IMR-90 (cell line): ENCODE results near the gene ADAMTS8. TPM values are rescaled to one million over a fixed set of nuclear protein-coding genes. Genes with fewer than 3 reads are reported as not detected.

Experiments used
- ATAC-seq: fragments of 200-7000 bp; cut with Tn5 transposase; 2 replicates; pipeline ENCODE4 v1.9.1; 2020; ENCODE audit warnings: low read depth, mild to moderate bottlenecking, moderate library complexity
- BruUV-seq: library from RNA; stranded (reverse); fragments of 400-500 nt; replicated peaks from 2 replicates; lab custom pipeline; 2021; lab: Mats Ljungman, UMichigan
- CTCF ChIA-PET: fragments of 300-600 bp; formaldehyde crosslinking; extraction: SDS; loops from one replicate; lab custom pipeline; 2021; ENCODE audit warnings: antibody characterized with exemption; lab: Yijun Ruan, JAX
- POLR2A ChIA-PET: fragments of 300-600 bp; sonication (Branson Sonifier 250); formaldehyde crosslinking; loops from one replicate; lab custom pipeline; 2022; ENCODE audit warnings: antibody characterized with exemption; ENCODE audit not compliant: unreplicated experiment; lab: Charles Lee
- DNase-seq: peaks from one replicate; pipeline ENCODE4 v3.0.0; 2013
- H2AFZ ChIP-seq: replicated peaks from 2 replicates; pipeline ENCODE3; 2013; ENCODE audit warnings: low read length, mild to moderate bottlenecking; ENCODE audit not compliant: poor library complexity
- H2AK5ac ChIP-seq: 2 replicates; pipeline ENCODE4 v1.6.1; 2013; ENCODE audit warnings: low read depth, low read length, inconsistent platforms
- H2AK9ac ChIP-seq: replicated peaks from 2 replicates; pipeline ENCODE3; 2013; ENCODE audit warnings: mild to moderate bottlenecking, low read depth, low read length, moderate library complexity; ENCODE audit not compliant: poor library complexity
- H2BK120ac ChIP-seq: 2 replicates; pipeline ENCODE4 v1.6.1; 2013; ENCODE audit warnings: low read depth, low read length, inconsistent platforms
- H2BK15ac ChIP-seq: 3 replicates; pipeline ENCODE4 v1.6.1; 2013; ENCODE audit warnings: low read depth, low read length, inconsistent platforms
- H2BK20ac ChIP-seq: 2 replicates; pipeline ENCODE4 v1.6.1; 2013; ENCODE audit warnings: low read depth, mild to moderate bottlenecking, inconsistent platforms, low read length, moderate library complexity
- H2BK5ac ChIP-seq: 2 replicates; pipeline ENCODE4 v1.6.1; 2013; ENCODE audit warnings: mild to moderate bottlenecking, low read depth, low read length, inconsistent platforms; ENCODE audit not compliant: poor library complexity, severe bottlenecking
- H3K14ac ChIP-seq: replicated peaks from 2 replicates; pipeline ENCODE4 v1.6.1; 2013; ENCODE audit warnings: low read depth, low read length, inconsistent platforms
- H3K18ac ChIP-seq: 2 replicates; pipeline ENCODE4 v1.6.1; 2013; ENCODE audit warnings: low read depth, low read length, control low read depth
- H3K23ac ChIP-seq: 2 replicates; pipeline ENCODE4 v1.6.1; 2013; ENCODE audit warnings: low read depth, low read length, inconsistent platforms
- H3K27ac ChIP-seq: 2 replicates; pipeline ENCODE4 v1.5.1; 2013; ENCODE audit warnings: mild to moderate bottlenecking, control low read depth, low read length; ENCODE audit not compliant: insufficient read depth
- H3K27me3 ChIP-seq: 2 replicates; pipeline ENCODE4 v1.6.1; 2013; ENCODE audit warnings: low read length; ENCODE audit not compliant: control insufficient read depth, insufficient read depth
- H3K36me3 ChIP-seq: 2 replicates; pipeline ENCODE4 v1.6.1; 2013; ENCODE audit warnings: low read length, mixed read lengths; ENCODE audit not compliant: control insufficient read depth, insufficient read depth
- H3K4ac ChIP-seq: 2 replicates; pipeline ENCODE4 v1.6.1; 2013; ENCODE audit warnings: low read depth, low read length, inconsistent platforms
- H3K4me1 ChIP-seq: 2 replicates; pipeline ENCODE4 v1.6.1; 2013; ENCODE audit warnings: low read length, mixed read lengths; ENCODE audit not compliant: control insufficient read depth, insufficient read depth
- H3K4me2 ChIP-seq: 2 replicates; pipeline ENCODE4 v1.6.1; 2013; ENCODE audit warnings: low read depth, mild to moderate bottlenecking, control low read depth, low read length, moderate library complexity
- H3K4me3 ChIP-seq: 2 replicates; pipeline ENCODE4 v1.5.1; 2013; ENCODE audit warnings: low read depth, mild to moderate bottlenecking, control low read depth, low read length, moderate library complexity; ENCODE audit not compliant: insufficient read depth
- H3K56ac ChIP-seq: 2 replicates; pipeline ENCODE4 v1.6.1; 2013; ENCODE audit warnings: low read length, inconsistent platforms; ENCODE audit not compliant: insufficient read depth; ENCODE audit errors: extremely low read depth
- H3K79me1 ChIP-seq, 2 experiments: 2 replicates each; pipeline ENCODE4 v1.6.1; 2013; ENCODE audit warnings: low read length in 2 of 2, inconsistent platforms in 1 of 2, low read depth in 1 of 2
- H3K9ac ChIP-seq: 2 replicates; pipeline ENCODE4 v1.6.1; 2013; ENCODE audit warnings: low read depth, low read length, control low read depth
- H3K9me1 ChIP-seq: 2 replicates; pipeline ENCODE4 v1.6.1; 2013; ENCODE audit warnings: low read length, inconsistent platforms; ENCODE audit not compliant: insufficient read depth
- H3K9me3 ChIP-seq: 2 replicates; pipeline ENCODE4 v1.6.1; 2013; ENCODE audit warnings: low read length; ENCODE audit not compliant: control insufficient read depth, insufficient read depth
- H4K20me1 ChIP-seq: 2 replicates; pipeline ENCODE4 v1.6.1; 2013; ENCODE audit warnings: low read length, inconsistent platforms; ENCODE audit not compliant: insufficient read depth
- H4K5ac ChIP-seq: 2 replicates; pipeline ENCODE4 v1.6.1; 2013; ENCODE audit warnings: mild to moderate bottlenecking, low read depth, low read length, control low read depth
- H4K8ac ChIP-seq, 2 experiments: 2 replicates each; pipeline ENCODE4 v1.6.1; 2013; ENCODE audit warnings: low read depth in 2 of 2, low read length in 2 of 2, control low read depth in 1 of 2, inconsistent platforms in 1 of 2
- H4K91ac ChIP-seq: 2 replicates; pipeline ENCODE4 v1.6.1; 2013; ENCODE audit warnings: low read depth, low read length, inconsistent platforms; ENCODE audit not compliant: insufficient read depth
- CTCF ChIP-seq: conservative IDR thresholded peaks from 2 replicates; pipeline ENCODE4 v1.5.1; 2012; ENCODE audit warnings: mild to moderate bottlenecking, low read depth, low read length, improper control_type of control experiment
- FOS ChIP-seq: fragments of 150-350 bp; IDR thresholded peaks from 2 replicates; pipeline ENCODE4 v1.6.1; 2016; ENCODE audit warnings: low read depth, low read length
- MAZ ChIP-seq: IDR thresholded peaks from 2 replicates; pipeline ENCODE4 v1.6.1; 2012; ENCODE audit warnings: low read depth, mild to moderate bottlenecking, low read length, improper control_type of control experiment, moderate library complexity, borderline replicate concordance
- MXI1 ChIP-seq: IDR thresholded peaks from 2 replicates; pipeline ENCODE4 v1.6.1; 2012; ENCODE audit warnings: low read depth, mild to moderate bottlenecking, low read length, moderate library complexity, borderline replicate concordance
- RAD21 ChIP-seq: IDR thresholded peaks from 2 replicates; pipeline ENCODE4 v1.6.1; 2012; ENCODE audit warnings: low read length, improper control_type of control experiment
- RCOR1 ChIP-seq: IDR thresholded peaks from 2 replicates; pipeline ENCODE4 v1.6.1; 2012; ENCODE audit warnings: mild to moderate bottlenecking, low read length, improper control_type of control experiment; ENCODE audit not compliant: insufficient replicate concordance
- RFX5 ChIP-seq: IDR thresholded peaks from 2 replicates; pipeline ENCODE4 v1.8.0; 2012; ENCODE audit warnings: low read depth, mild to moderate bottlenecking, low read length, moderate library complexity
- WGBS, 2 experiments: methylation state at CpG; one replicate each; pipeline versions ENCODE4 v1.1.5 to v1.1.7; 2013; ENCODE audit warnings: missing lambda C conversion rate in 2 of 2; ENCODE audit not compliant: insufficient read length in 1 of 2; ENCODE audit errors: extremely low coverage in 2 of 2; 5-methylcytosine and 5-hydroxymethylcytosine counted together
- dilution Hi-C: fragments of 300-500 bp; cut with HindIII; formaldehyde crosslinking; loops from one replicate; pipeline ENCODE4 v1.14.3; 2018; ENCODE audit warnings: low sequenced_read_pairs; ENCODE audit not compliant: unreplicated experiment
- in situ Hi-C: fragments of 300-500 bp; cut with MboI; formaldehyde crosslinking; loops from 3 replicates; pipeline ENCODE4 v1.14.3; 2019; ENCODE audit warnings: low sequenced_read_pairs, inconsistent platforms, mixed read lengths
- intact Hi-C: fragments of 100-400 bp; cut with micrococcal nuclease; formaldehyde crosslinking; loops from 2 replicates; pipeline ENCODE4 v1.10.0; 2022
- polyA plus RNA-seq, 3 experiments: library from polyadenylated mRNA; depleted of rRNA; stranded (reverse); fragments of >200 nt; gene quantifications; 2 replicates each; pipeline ENCODE4 v1.2.3, GENCODE V29; 2012; ENCODE audit warnings: low replicate concordance in 1 of 3
- total RNA-seq: library from RNA; depleted of rRNA; stranded (reverse); fragments of >200 nt; gene quantifications from 2 replicates; pipeline ENCODE4 v1.2.3, GENCODE V29; 2012
- TF ChIP-seq, protein P1 (sequence below): fragments of 150-350 bp; IDR thresholded peaks from 2 replicates; pipeline ENCODE4 v1.6.1; 2017; ENCODE audit warnings: mild to moderate bottlenecking, antibody characterized with exemption, low read length, low read depth

The ADAMTS8 gene
- total and polyA plus RNA-seq, 2 of the 4 experiments (the other 2 are of a cell fraction) = under 0.01 to 0.60 TPM

DNA sequence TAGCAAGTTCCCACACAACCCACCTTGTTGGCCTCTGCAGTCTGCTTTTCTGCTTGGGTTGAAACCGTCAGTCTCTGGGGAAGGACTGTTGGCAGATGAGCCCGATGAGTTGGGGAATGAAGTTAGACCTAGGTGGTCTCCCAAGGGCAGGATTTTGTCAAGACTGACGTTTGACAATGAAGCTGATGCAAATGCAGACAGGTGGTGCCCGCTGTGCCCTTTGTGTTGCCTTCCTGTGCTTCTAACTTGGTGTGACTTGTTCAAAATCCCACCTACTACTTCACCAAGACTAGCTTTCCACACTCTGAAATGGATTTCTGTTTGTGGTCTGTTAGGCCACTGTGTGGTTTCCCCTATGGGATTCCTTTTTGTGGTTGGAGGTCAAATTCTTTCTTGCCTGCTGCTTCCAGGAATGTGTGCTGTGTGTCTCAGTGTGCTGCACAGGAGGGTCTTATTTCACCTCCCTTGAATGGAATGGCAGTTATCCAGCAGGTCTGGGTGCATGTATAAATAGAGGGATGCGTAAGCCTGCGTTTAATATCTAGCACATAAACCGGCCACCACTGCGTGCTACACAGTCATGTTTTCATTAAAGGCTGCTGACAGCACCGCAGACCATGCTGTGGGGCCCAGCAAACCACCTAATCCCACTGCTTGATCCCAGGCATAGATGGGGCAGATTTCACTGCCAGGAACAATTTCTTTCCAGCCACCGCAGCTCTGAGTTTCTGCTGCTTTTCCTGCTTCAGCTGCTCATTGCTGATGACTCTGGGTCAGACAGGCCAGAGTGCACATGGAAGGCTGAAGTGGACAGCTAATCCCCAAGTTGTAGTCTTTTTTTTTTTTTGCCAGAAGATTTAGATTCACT is 44.8 kb downstream of the ADAMTS8 start (continued):
- TF ChIP-seq CTCF = no peak

GRCh38 chr11:130381317-130381716 is 47.1 kb downstream of the ADAMTS8 start:
- Histone ChIP-seq H4K20me1 (peaks cover 5% of the 10 kb centered on the region; the same call in 1 of the 2 replicates), H4K5ac (no peak overlapping the region), H2BK20ac (no peak overlapping the region; the same call in 1 of the 2 replicates), H2BK15ac (no peak overlapping the region), H3K4ac (no peak overlapping the region), H4K91ac (no peak overlapping the region), H4K8ac (no peak overlapping the region), H2BK5ac (no peak overlapping the region), H3K18ac (no peak overlapping the region), H3K4me1 (peaks cover 11% of the 10 kb centered on the region), H3K9ac (no peak overlapping the region), H3K27ac (no peak overlapping the region), H2AK5ac (no peak overlapping the region), H3K56ac (no peak overlapping the region), H3K23ac (no peak overlapping the region), H3K4me3 (no peak overlapping the region), H3K4me2 (no peak overlapping the region), H3K9me3 (no peaks in the 10 kb centered on the region), H2AK9ac (no peak overlapping the region), H3K79me1 (no peaks in the 10 kb centered on the region), H3K9me1 (peaks cover 3% of the 10 kb centered on the region; the same call in 1 of the 2 replicates), H3K36me3 (no peaks in the 10 kb centered on the region), H2AFZ (no peak overlapping the region), H3K27me3 (peaks cover 29% of the 10 kb centered on the region), H2BK120ac (no peak overlapping the region), H3K14ac (no peak overlapping the region)
- intact Hi-C loops = loop anchor here (5.0 to 10.0 kb wide), 2 partner anchors 67 to 169 kb away; partner anchors contain the start of gene ZBTB44
- no peak for ATAC-seq
- BruUV-seq = no TSS peak
- in situ Hi-C loops = loop anchor here (25.0 kb wide), 1 partner anchor 169 kb away; no protein-coding TSS in a partner anchor
- 92% methylated on average over 4 of the region's 7 CpGs; no CpG with 5 or more reads in 1 of the 2 experiments for WGBS, 2 experiments
- dilution Hi-C loops = no loop called here
- ChIA-PET POLR2A (no interaction called here), CTCF (interaction anchor here (1.7 kb wide), 1 partner anchor 9 kb away, joined by 5 read pairs; no protein-coding TSS in a partner anchor)
- DNase-seq = no peak
- no peak for TF ChIP-seq RFX5
- TF ChIP-seq RAD21 = no peak
- no peak for TF ChIP-seq MXI1
- TF ChIP-seq CTCF = no peak
- no peak for TF ChIP-seq MAZ
- no peak for TF ChIP-seq FOS
- no peak for TF ChIP-seq RCOR1
- TF ChIP-seq, protein P1, sequence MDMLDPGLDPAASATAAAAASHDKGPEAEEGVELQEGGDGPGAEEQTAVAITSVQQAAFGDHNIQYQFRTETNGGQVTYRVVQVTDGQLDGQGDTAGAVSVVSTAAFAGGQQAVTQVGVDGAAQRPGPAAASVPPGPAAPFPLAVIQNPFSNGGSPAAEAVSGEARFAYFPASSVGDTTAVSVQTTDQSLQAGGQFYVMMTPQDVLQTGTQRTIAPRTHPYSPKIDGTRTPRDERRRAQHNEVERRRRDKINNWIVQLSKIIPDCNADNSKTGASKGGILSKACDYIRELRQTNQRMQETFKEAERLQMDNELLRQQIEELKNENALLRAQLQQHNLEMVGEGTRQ = no peak
